WTC11 (cell line): ENCODE data around the gene PLCG1.
"Not testable (repeated sequence)": the region's sequence is repeated elsewhere in the genome, so short reads cannot be mapped to it uniquely, and the experiment has no call there.

Source experiments
- CBFB ChIP-seq: sonication (generic); formaldehyde crosslinking; IDR thresholded peaks from 2 replicates; pipeline ENCODE4 v1.8.1; 2022; ENCODE audit warnings: mild to moderate bottlenecking, low read depth, missing genetic modification reagents
- CREB1 ChIP-seq: sonication (generic); formaldehyde crosslinking; IDR thresholded peaks from 2 replicates; pipeline ENCODE4 v1.8.0; 2023; ENCODE audit warnings: mild to moderate bottlenecking, missing genetic modification reagents
- ESRRA ChIP-seq: sonication (generic); formaldehyde crosslinking; IDR thresholded peaks from 2 replicates; pipeline ENCODE4 v1.8.1; 2022; ENCODE audit warnings: mild to moderate bottlenecking, missing genetic modification reagents, borderline replicate concordance
- HMGA2 ChIP-seq: fragments of 250-450 bp; sonication (Bioruptor Pico); IDR thresholded peaks from 2 replicates; pipeline ENCODE4 v1.4.0; 2021; ENCODE audit warnings: mild to moderate bottlenecking, moderate library complexity
- SMAD3 ChIP-seq: sonication (generic); formaldehyde crosslinking; IDR thresholded peaks from 2 replicates; pipeline ENCODE4 v1.8.0; 2022; ENCODE audit warnings: missing genetic modification reagents, mild to moderate bottlenecking, borderline replicate concordance
- SP1 ChIP-seq: sonication (generic); formaldehyde crosslinking; conservative IDR thresholded peaks from 2 replicates; pipeline ENCODE4 v1.8.1; 2022; ENCODE audit warnings: missing genetic modification reagents
- TEAD1 ChIP-seq: sonication (generic); formaldehyde crosslinking; IDR thresholded peaks from 2 replicates; pipeline ENCODE4 v1.8.0; 2022; ENCODE audit warnings: mild to moderate bottlenecking, missing genetic modification reagents
- ZNF121 ChIP-seq: sonication (generic); formaldehyde crosslinking; IDR thresholded peaks from 2 replicates; pipeline ENCODE4 v1.8.0; 2023; ENCODE audit warnings: missing genetic modification reagents
- ZNF138 ChIP-seq: sonication (generic); formaldehyde crosslinking; conservative IDR thresholded peaks from 2 replicates; pipeline ENCODE4 v1.8.1; 2022; ENCODE audit warnings: mild to moderate bottlenecking, moderate library complexity, missing genetic modification reagents
- TF ChIP-seq, protein P1 (sequence below): fragments of 200-600 bp; IDR thresholded peaks from 2 replicates; pipeline ENCODE4 v1.8.0; 2022; ENCODE audit warnings: antibody characterized with exemption
- TF ChIP-seq, protein P2 (sequence below): sonication (generic); formaldehyde crosslinking; IDR thresholded peaks from 2 replicates; pipeline ENCODE4 v1.8.1; 2022; ENCODE audit warnings: low read depth, mild to moderate bottlenecking, moderate library complexity, missing genetic modification reagents, borderline replicate concordance
- TF ChIP-seq, protein P3 (sequence below): sonication (generic); formaldehyde crosslinking; IDR thresholded peaks from 2 replicates; pipeline ENCODE4 v1.8.0; 2022; ENCODE audit warnings: mild to moderate bottlenecking, missing genetic modification reagents
- TF ChIP-seq, protein P4 (sequence below): sonication (generic); formaldehyde crosslinking; IDR thresholded peaks from 2 replicates; pipeline ENCODE4 v1.8.1; 2023; ENCODE audit warnings: mild to moderate bottlenecking, missing genetic modification reagents, moderate library complexity
- TF ChIP-seq, protein P5 (sequence below): sonication (generic); formaldehyde crosslinking; IDR thresholded peaks from 2 replicates; pipeline ENCODE4 v1.8.1; 2023; ENCODE audit warnings: mild to moderate bottlenecking, moderate library complexity, missing genetic modification reagents

DNA sequence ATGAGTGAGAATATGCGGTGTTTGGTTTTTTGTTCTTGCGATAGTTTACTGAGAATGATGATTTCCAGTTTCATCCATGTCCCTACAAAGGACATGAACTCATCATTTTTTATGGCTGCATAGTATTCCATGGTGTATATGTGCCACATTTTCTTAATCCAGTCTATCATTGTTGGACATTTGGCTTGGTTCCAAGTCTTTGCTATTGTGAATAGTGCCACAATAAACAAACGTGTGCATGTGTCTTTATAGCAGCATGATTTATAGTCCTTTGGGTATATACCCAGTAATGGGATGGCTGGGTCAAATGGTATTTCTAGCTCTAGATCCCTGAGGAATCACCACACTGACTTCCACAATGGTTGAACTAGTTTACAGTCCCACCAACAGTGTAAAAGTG, 9.0 kb upstream of the PLCG1 start:
- TF ChIP-seq, protein P1, sequence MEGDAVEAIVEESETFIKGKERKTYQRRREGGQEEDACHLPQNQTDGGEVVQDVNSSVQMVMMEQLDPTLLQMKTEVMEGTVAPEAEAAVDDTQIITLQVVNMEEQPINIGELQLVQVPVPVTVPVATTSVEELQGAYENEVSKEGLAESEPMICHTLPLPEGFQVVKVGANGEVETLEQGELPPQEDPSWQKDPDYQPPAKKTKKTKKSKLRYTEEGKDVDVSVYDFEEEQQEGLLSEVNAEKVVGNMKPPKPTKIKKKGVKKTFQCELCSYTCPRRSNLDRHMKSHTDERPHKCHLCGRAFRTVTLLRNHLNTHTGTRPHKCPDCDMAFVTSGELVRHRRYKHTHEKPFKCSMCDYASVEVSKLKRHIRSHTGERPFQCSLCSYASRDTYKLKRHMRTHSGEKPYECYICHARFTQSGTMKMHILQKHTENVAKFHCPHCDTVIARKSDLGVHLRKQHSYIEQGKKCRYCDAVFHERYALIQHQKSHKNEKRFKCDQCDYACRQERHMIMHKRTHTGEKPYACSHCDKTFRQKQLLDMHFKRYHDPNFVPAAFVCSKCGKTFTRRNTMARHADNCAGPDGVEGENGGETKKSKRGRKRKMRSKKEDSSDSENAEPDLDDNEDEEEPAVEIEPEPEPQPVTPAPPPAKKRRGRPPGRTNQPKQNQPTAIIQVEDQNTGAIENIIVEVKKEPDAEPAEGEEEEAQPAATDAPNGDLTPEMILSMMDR: not testable (repeated sequence)
- TF ChIP-seq, protein P2, sequence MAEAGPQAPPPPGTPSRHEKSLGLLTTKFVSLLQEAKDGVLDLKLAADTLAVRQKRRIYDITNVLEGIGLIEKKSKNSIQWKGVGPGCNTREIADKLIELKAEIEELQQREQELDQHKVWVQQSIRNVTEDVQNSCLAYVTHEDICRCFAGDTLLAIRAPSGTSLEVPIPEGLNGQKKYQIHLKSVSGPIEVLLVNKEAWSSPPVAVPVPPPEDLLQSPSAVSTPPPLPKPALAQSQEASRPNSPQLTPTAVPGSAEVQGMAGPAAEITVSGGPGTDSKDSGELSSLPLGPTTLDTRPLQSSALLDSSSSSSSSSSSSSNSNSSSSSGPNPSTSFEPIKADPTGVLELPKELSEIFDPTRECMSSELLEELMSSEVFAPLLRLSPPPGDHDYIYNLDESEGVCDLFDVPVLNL (CRISPR knock-in tag): not testable (repeated sequence)
- TF ChIP-seq, protein P3, sequence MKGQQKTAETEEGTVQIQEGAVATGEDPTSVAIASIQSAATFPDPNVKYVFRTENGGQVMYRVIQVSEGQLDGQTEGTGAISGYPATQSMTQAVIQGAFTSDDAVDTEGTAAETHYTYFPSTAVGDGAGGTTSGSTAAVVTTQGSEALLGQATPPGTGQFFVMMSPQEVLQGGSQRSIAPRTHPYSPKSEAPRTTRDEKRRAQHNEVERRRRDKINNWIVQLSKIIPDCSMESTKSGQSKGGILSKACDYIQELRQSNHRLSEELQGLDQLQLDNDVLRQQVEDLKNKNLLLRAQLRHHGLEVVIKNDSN (CRISPR knock-in tag): not testable (repeated sequence)
- TF ChIP-seq CREB1 (CRISPR knock-in tag); HMGA2 (CRISPR knock-in tag); CBFB (CRISPR knock-in tag); ZNF121; ZNF138 (CRISPR knock-in tag); TEAD1 (CRISPR knock-in tag); SMAD3 (CRISPR knock-in tag); SP1; ESRRA: not testable (repeated sequence)
- TF ChIP-seq, protein P4, sequence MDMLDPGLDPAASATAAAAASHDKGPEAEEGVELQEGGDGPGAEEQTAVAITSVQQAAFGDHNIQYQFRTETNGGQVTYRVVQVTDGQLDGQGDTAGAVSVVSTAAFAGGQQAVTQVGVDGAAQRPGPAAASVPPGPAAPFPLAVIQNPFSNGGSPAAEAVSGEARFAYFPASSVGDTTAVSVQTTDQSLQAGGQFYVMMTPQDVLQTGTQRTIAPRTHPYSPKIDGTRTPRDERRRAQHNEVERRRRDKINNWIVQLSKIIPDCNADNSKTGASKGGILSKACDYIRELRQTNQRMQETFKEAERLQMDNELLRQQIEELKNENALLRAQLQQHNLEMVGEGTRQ: not testable (repeated sequence)
- TF ChIP-seq, protein P5, sequence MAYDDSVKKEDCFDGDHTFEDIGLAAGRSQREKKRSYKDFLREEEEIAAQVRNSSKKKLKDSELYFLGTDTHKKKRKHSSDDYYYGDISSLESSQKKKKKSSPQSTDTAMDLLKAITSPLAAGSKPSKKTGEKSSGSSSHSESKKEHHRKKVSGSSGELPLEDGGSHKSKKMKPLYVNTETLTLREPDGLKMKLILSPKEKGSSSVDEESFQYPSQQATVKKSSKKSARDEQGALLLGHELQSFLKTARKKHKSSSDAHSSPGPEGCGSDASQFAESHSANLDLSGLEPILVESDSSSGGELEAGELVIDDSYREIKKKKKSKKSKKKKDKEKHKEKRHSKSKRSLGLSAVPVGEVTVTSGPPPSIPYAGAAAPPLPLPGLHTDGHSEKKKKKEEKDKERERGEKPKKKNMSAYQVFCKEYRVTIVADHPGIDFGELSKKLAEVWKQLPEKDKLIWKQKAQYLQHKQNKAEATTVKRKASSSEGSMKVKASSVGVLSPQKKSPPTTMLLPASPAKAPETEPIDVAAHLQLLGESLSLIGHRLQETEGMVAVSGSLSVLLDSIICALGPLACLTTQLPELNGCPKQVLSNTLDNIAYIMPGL (CRISPR knock-in tag): not testable (repeated sequence)
